Gastrocnemius medialis (tissue), 4 donors: ENCODE measurements around the gene RIN3. TPM values are rescaled to one million over a fixed set of nuclear protein-coding genes. Genes with fewer than 3 reads are reported as not detected.
A peak's percentile ranks its signal among the peaks of the same experiment; 100 is the strongest.

ENCODE experiments used
- ATAC-seq, 2 donors: fragments of 150-250 bp; one replicate each; pipeline ENCODE4 v1.9.1; 2016
- DNase-seq, 2 donors: peaks; one replicate each; pipeline ENCODE4 v3.0.0-alpha.2; 2019
- H3K27ac ChIP-seq, 4 donors: fragments of 200-600 bp; sonication (generic); 1 replicate in 1 of 4; 2 replicates in 3 of 4; pipeline ENCODE4 v1.5.1; 2016 to 2018; ENCODE audit warnings: mild to moderate bottlenecking in 2 of 4, moderate library complexity in 1 of 4
- H3K27me3 ChIP-seq, 3 donors: fragments of 200-600 bp; sonication (generic) in 2 of 3; 1 replicate in 1 of 3; 2 replicates in 2 of 3; pipeline versions ENCODE4 v1.5.1 to v1.6.0; 2016 to 2019; ENCODE audit warnings: mild to moderate bottlenecking in 1 of 3, moderate library complexity in 1 of 3
- H3K36me3 ChIP-seq, 2 donors: fragments of 200-600 bp; sonication (generic) in 1 of 2; one replicate each; pipeline ENCODE4 v1.5.1; 2017 to 2018
- H3K4me1 ChIP-seq, 2 donors: fragments of 200-600 bp; sonication (generic) in 1 of 2; one replicate each; pipeline ENCODE4 v1.5.1; 2016 to 2017; ENCODE audit warnings: mild to moderate bottlenecking in 2 of 2
- H3K4me3 ChIP-seq, 4 donors: fragments of 200-600 bp; sonication (generic) in 3 of 4; 1 replicate in 1 of 4; 2 replicates in 3 of 4; pipeline ENCODE4 v1.5.1; 2016 to 2019; ENCODE audit warnings: mild to moderate bottlenecking in 2 of 4
- H3K9me3 ChIP-seq, 3 donors: fragments of 200-600 bp; sonication (generic) in 2 of 3; 1 replicate in 1 of 3; 2 replicates in 2 of 3; pipeline ENCODE4 v1.5.1; 2016 to 2019
- POLR2A ChIP-seq, 2 donors: fragments of 450-650 bp; IDR thresholded peaks; one replicate each; pipeline ENCODE4 v1.6.1; 2017; ENCODE audit warnings: antibody characterized with exemption in 2 of 2, mild to moderate bottlenecking in 2 of 2, moderate library complexity in 2 of 2
- in situ Hi-C, 4 donors: fragments of 200-750 bp; cut with MboI; loops; one replicate each; pipeline versions ENCODE4 v1.15.0 to v1.8.0; 2017; ENCODE audit warnings: low sequenced_read_pairs in 4 of 4
- intact Hi-C: fragments of 100-400 bp; cut with DNase I; formaldehyde crosslinking; loops from one replicate; pipeline ENCODE4 v1.15.1; 2023; ENCODE audit warnings: low total_unique reads
- total RNA-seq, 4 donors: library from RNA; depleted of rRNA; stranded (reverse); fragments of >200 nt; gene quantifications; one replicate each; pipeline versions ENCODE4 v1.1.0 to v1.2.3, GENCODE V29; 2016
- TF ChIP-seq, protein P1 (sequence below), 5 experiments: fragments of 450-650 bp in 3 of 5; fragments of 200-600 bp in 2 of 5; sonication (generic) in 2 of 5; IDR thresholded peaks in 4 of 5; conservative IDR thresholded peaks in 1 of 5; 1 replicate in 4 of 5; 2 replicates in 1 of 5; pipeline ENCODE4 v1.5.1; 2016 to 2019; ENCODE audit warnings: antibody characterized with exemption in 5 of 5, mild to moderate bottlenecking in 3 of 5, moderate library complexity in 3 of 5

RIN3 gene
- total RNA-seq, 4 donors from 2014 or later, result 2.1 to 3.7 (median 2.6) TPM

DNA sequence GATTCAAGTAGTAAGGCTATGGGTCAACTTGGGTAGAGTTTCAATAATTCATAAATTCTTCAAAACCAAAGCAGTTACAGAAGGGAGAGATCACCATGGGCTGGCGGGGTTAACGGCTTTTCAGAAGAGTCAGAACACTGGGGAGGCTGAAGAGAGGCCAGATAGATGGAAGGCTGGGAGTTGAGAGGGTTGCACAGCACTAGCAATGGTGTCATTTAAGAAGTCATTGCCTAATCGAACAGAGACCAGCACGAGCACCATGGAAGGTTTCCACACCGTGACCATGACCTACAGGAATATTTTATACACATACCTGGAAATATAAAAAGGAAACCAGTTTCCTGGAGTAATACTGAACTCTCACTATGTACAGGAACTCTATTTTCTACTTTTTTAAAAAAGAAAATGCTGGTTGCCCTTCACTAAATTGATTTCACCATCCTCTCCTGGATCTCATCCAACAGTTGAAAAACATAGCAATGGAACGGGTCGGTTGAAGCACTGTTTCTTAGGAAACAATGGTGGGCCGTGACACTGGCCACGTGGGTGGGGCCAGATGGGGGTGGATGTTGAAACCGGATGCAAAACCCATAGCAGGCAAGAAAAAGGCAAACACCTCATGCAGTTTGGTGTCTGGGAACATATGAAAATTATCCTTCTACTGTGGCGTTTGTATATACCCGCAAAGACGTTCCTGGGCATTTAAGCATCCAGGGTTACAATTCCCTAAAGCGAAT is 38.0 kb upstream of the RIN3 start:
- peak overlapping the region; percentile 29 to 56 (median 44) for H3K27ac ChIP-seq
- intact Hi-C loops, result no loop called here

DNA sequence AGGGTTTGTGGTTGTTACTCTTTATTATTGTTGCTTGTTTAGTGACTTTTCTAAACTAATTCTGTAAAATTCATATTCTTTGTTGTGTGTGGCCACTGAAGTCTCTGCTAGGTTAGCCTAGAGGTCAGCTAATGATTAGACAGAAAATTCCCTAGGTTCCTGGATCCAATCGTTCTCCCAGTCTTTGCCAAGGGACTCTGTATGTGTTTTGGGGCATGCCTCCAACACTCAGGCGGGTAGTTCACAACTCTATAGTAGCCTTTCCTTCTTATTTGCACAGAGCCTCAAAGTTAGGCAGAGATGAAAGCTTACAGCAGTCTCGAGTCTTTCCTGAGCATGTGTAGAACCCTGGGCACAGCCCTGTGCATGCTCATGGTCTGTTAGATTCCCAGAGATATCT is 32.7 kb upstream of the RIN3 start:
- no peak overlapping the region for H3K4me3 ChIP-seq
- H3K4me1 ChIP-seq, result peaks cover 0 to 5% of the 10 kb centered on the region in 2 donors
- intact Hi-C loops, result no loop called here
- H3K36me3 ChIP-seq, result no peaks in the 10 kb centered on the region
- ATAC-seq, result no peak
- in situ Hi-C loops, result no loop called here
- no peak for DNase-seq
- H3K27me3 ChIP-seq, result no peaks in the 10 kb centered on the region
- no peak overlapping the region for H3K27ac ChIP-seq
- no peaks in the 10 kb centered on the region for H3K9me3 ChIP-seq
- TF ChIP-seq, protein P1, sequence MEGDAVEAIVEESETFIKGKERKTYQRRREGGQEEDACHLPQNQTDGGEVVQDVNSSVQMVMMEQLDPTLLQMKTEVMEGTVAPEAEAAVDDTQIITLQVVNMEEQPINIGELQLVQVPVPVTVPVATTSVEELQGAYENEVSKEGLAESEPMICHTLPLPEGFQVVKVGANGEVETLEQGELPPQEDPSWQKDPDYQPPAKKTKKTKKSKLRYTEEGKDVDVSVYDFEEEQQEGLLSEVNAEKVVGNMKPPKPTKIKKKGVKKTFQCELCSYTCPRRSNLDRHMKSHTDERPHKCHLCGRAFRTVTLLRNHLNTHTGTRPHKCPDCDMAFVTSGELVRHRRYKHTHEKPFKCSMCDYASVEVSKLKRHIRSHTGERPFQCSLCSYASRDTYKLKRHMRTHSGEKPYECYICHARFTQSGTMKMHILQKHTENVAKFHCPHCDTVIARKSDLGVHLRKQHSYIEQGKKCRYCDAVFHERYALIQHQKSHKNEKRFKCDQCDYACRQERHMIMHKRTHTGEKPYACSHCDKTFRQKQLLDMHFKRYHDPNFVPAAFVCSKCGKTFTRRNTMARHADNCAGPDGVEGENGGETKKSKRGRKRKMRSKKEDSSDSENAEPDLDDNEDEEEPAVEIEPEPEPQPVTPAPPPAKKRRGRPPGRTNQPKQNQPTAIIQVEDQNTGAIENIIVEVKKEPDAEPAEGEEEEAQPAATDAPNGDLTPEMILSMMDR (IDR thresholded peaks at IDR 0.05 in 4 of 5, conservative IDR thresholded peaks at IDR 0.05 in 1 of 5), result no peak
- TF ChIP-seq POLR2A (IDR thresholded peaks at IDR 0.05), result no peak

More for the DNA sequence above, 38.0 kb upstream of the RIN3 start:
- peak; percentile 59 to 62 for ATAC-seq
- peak; percentile 41 to 69 for DNase-seq
- H3K9me3 ChIP-seq, result no peaks in the 10 kb centered on the region
- TF ChIP-seq, protein P1 (IDR thresholded peaks at IDR 0.05 in 4 of 5, conservative IDR thresholded peaks at IDR 0.05 in 1 of 5), result no peak
- TF ChIP-seq POLR2A (IDR thresholded peaks at IDR 0.05), result peak in 1 of 2 donors; percentile 17
- H3K36me3 ChIP-seq, result no peaks in the 10 kb centered on the region
- no peaks in the 10 kb centered on the region for H3K27me3 ChIP-seq
- H3K4me1 ChIP-seq, result no peaks in the 10 kb centered on the region
- in situ Hi-C loops, result no loop called here
- no peak overlapping the region for H3K4me3 ChIP-seq

DNA sequence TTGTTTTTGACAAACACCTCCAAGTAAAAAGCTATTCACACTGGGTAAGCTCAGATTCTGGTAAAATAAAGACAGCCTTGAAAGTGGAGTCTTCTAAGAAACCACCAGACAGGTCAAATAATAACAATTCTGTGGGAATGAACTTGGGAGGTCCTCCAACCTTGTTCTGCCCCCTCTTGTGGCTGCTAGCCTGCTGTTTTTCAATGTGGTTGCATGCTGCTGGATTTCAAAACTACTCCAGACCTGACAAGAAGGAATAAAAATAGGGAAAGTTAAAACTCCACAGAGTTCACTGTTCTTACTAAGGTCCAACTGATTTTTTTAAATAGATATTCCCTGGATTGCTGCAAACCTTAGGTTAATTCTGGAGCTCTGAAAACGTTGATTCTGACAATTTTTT is 32.2 kb upstream of the RIN3 start:
- no peak overlapping the region for H3K27ac ChIP-seq
- no peak for TF ChIP-seq POLR2A (IDR thresholded peaks at IDR 0.05)
- TF ChIP-seq, protein P1 (IDR thresholded peaks at IDR 0.05 in 4 of 5, conservative IDR thresholded peaks at IDR 0.05 in 1 of 5), result no peak

DNA sequence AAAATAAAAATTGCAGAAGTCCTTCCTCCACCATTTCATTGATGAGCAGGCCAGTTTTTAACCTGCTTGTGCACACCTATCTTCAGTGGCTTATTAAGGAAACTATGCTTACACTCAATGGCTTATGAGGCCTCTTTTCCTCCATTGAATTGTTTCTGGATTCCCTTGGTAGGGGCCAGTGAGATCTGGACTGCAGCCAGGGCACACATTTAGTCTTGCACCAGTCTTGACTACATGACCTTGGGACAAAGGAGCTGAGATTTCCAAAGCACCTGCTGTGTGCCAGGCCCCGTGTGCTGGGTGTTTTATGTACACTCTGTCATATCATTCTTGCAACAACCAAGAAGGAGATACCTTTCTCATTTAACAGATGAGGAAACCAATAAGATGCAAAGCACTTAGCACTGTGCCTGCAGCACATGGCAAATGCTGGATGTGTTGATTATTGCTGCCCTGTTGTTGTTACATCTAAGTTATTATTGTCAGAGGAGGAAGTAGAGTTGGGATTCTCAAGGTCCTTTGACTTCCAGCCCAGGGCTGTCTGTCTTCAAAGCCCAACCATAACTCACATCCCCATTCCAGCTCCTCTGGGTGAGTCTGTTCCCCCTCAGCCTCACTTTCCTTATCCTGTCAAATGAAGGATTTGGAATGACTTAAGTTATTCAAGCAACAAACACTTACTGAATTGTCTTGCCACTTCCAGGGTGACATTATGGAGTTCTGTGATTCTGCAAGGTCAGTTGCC is 31.6 kb upstream of the RIN3 start:
- H3K27ac ChIP-seq, result no peak overlapping the region
- no peak overlapping the region for H3K4me3 ChIP-seq
- H3K27me3 ChIP-seq, result no peaks in the 10 kb centered on the region
- DNase-seq (no peak), ATAC-seq (no peak)
- H3K36me3 ChIP-seq, result no peaks in the 10 kb centered on the region
- no peaks in the 10 kb centered on the region for H3K9me3 ChIP-seq
- peaks cover 0 to 5% of the 10 kb centered on the region in 2 donors for H3K4me1 ChIP-seq
- in situ Hi-C loops (no loop called here), intact Hi-C loops (no loop called here)
- no peak for TF ChIP-seq POLR2A (IDR thresholded peaks at IDR 0.05)

More for the DNA sequence above, 32.2 kb upstream of the RIN3 start:
- H3K36me3 ChIP-seq, result no peaks in the 10 kb centered on the region
- no peak for ATAC-seq
- no peaks in the 10 kb centered on the region for H3K27me3 ChIP-seq
- no peaks in the 10 kb centered on the region for H3K9me3 ChIP-seq
- no peak for DNase-seq
- peaks cover 0 to 5% of the 10 kb centered on the region in 2 donors for H3K4me1 ChIP-seq
- no peak overlapping the region for H3K4me3 ChIP-seq
- in situ Hi-C loops, result no loop called here
- intact Hi-C loops, result no loop called here

DNA sequence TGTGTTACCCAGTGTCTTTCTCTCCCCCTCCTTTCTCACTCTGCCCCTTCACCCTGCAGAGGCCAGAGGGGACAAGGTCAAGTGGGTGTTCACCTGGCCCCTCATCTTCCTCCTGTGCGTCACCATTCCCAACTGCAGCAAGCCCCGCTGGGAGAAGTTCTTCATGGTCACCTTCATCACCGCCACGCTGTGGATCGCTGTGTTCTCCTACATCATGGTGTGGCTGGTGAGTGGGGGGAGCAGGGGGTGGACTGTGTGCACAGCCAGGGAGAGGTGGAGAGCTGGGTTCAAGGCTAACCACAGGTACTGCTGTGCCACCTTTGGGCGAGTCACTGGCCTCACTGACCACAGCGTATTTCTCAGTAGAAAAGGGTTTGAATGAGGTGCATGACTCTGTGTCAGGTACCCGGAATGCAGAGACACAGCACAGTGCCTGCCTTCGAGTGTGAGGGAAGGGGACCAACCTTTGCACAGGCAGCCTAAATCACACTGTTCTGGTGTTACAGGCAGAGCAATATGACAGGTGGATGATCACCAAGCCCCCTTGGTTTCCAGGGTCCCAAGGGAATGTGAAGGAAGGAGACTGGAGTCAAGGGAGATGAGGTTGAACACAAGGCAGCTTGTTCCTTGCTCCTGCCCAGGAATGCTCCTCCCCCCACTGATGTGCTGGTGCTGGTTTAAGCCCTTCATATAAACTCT is 30.8 kb upstream of the RIN3 start:
- in situ Hi-C loops, result no loop called here
- DNase-seq (no peak), ATAC-seq (no peak)
- H3K36me3 ChIP-seq, result no peaks in the 10 kb centered on the region
- TF ChIP-seq POLR2A (IDR thresholded peaks at IDR 0.05), result no peak
- TF ChIP-seq, protein P1 (IDR thresholded peaks at IDR 0.05 in 4 of 5, conservative IDR thresholded peaks at IDR 0.05 in 1 of 5), result no peak
- no peaks in the 10 kb centered on the region for H3K27me3 ChIP-seq
- H3K9me3 ChIP-seq, result no peaks in the 10 kb centered on the region
- H3K27ac ChIP-seq, result no peak overlapping the region
- H3K4me1 ChIP-seq, result peaks cover 0 to 5% of the 10 kb centered on the region in 2 donors
- H3K4me3 ChIP-seq, result no peak overlapping the region
- intact Hi-C loops, result no loop called here
